Trophoblast cell (in vitro differentiated cells and primary cell): Measurements from ENCODE around the gene IFITM10.
A peak's percentile ranks its signal among the peaks of the same experiment; 100 is the strongest.

ENCODE experiments used
- DNase-seq, 2 donors: peaks; one replicate each; pipeline ENCODE4 v3.0.0-alpha.2; 2016
- H2AFZ ChIP-seq: 2 replicates; pipeline ENCODE4 v1.6.1; 2013; ENCODE audit warnings: low read length, moderate library complexity, mild to moderate bottlenecking; ENCODE audit not compliant: insufficient read depth, poor library complexity
- H2AK5ac ChIP-seq: 2 replicates; pipeline ENCODE4 v1.6.1; 2013; ENCODE audit warnings: mild to moderate bottlenecking, low read length
- H2BK120ac ChIP-seq: 2 replicates; pipeline ENCODE4 v1.6.1; 2013; ENCODE audit warnings: low read length, mild to moderate bottlenecking, moderate library complexity; ENCODE audit not compliant: insufficient read depth, poor library complexity
- H2BK12ac ChIP-seq: 2 replicates; pipeline ENCODE4 v1.6.1; 2013; ENCODE audit warnings: mild to moderate bottlenecking, low read length, moderate library complexity
- H2BK5ac ChIP-seq: 2 replicates; pipeline ENCODE4 v1.6.1; 2013; ENCODE audit warnings: low read length, low read depth, moderate library complexity, mild to moderate bottlenecking; ENCODE audit not compliant: poor library complexity
- H3K14ac ChIP-seq: 2 replicates; pipeline ENCODE4 v1.6.1; 2013; ENCODE audit warnings: mild to moderate bottlenecking, low read length
- H3K18ac ChIP-seq: 2 replicates; pipeline ENCODE4 v1.6.1; 2013; ENCODE audit warnings: mild to moderate bottlenecking, low read length
- H3K23ac ChIP-seq: 2 replicates; pipeline ENCODE4 v1.6.1; 2013; ENCODE audit warnings: low read length
- H3K27ac ChIP-seq: 2 replicates; pipeline ENCODE4 v1.5.1; 2013; ENCODE audit warnings: low read depth, mild to moderate bottlenecking, inconsistent platforms, low read length, moderate library complexity
- H3K27me3 ChIP-seq: 2 replicates; pipeline ENCODE4 v1.6.1; 2013; ENCODE audit warnings: inconsistent platforms, mild to moderate bottlenecking, low read length, moderate library complexity; ENCODE audit not compliant: insufficient read depth
- H3K36me3 ChIP-seq, 2 experiments: 1 replicate in 1 of 2; 2 replicates in 1 of 2; pipeline ENCODE4 v1.6.1; 2013; ENCODE audit warnings: low read length in 2 of 2, mild to moderate bottlenecking in 2 of 2, moderate library complexity in 1 of 2; ENCODE audit not compliant: insufficient read depth in 2 of 2, control insufficient read depth in 1 of 2
- H3K4ac ChIP-seq: 2 replicates; pipeline ENCODE4 v1.6.1; 2013; ENCODE audit warnings: low read depth, mild to moderate bottlenecking, low read length, moderate library complexity
- H3K4me1 ChIP-seq, 2 experiments: 1 replicate in 1 of 2; 2 replicates in 1 of 2; pipeline ENCODE4 v1.6.1; 2013; ENCODE audit warnings: low read length in 2 of 2, mild to moderate bottlenecking in 2 of 2, moderate library complexity in 1 of 2; ENCODE audit not compliant: insufficient read depth in 2 of 2, control insufficient read depth in 1 of 2
- H3K4me2 ChIP-seq: 2 replicates; pipeline ENCODE4 v1.6.1; 2013; ENCODE audit warnings: inconsistent platforms, mild to moderate bottlenecking, low read length, moderate library complexity
- H3K4me3 ChIP-seq: 2 replicates; pipeline ENCODE4 v1.5.1; 2013; ENCODE audit warnings: mild to moderate bottlenecking, low read depth, low read length, inconsistent platforms
- H3K79me1 ChIP-seq: one replicate; pipeline ENCODE4 v1.6.1; 2013; ENCODE audit warnings: low read length
- H3K79me2 ChIP-seq: 2 replicates; pipeline ENCODE4 v1.6.1; 2013; ENCODE audit warnings: low read length, mild to moderate bottlenecking; ENCODE audit not compliant: control insufficient read depth, insufficient read depth, poor library complexity
- H3K9ac ChIP-seq: 2 replicates; pipeline ENCODE4 v1.6.1; 2013; ENCODE audit warnings: mild to moderate bottlenecking, low read length
- H3K9me3 ChIP-seq: 2 replicates; pipeline ENCODE4 v1.6.1; 2013; ENCODE audit warnings: low read depth, mild to moderate bottlenecking, control low read depth, inconsistent platforms, low read length; ENCODE audit not compliant: insufficient read depth
- H4K12ac ChIP-seq: 2 replicates; pipeline ENCODE4 v1.6.1; 2013; ENCODE audit warnings: low read depth, mild to moderate bottlenecking, low read length, moderate library complexity
- H4K8ac ChIP-seq: 2 replicates; pipeline ENCODE4 v1.6.1; 2013; ENCODE audit warnings: low read depth, mild to moderate bottlenecking, low read length, moderate library complexity
- H4K91ac ChIP-seq: one replicate; pipeline ENCODE4 v1.6.1; 2013; ENCODE audit warnings: low read depth, mild to moderate bottlenecking, low read length, moderate library complexity
- WGBS: extraction: QIAGEN DNeasy Blood & Tissue Kit; methylation state at CpG from one replicate; pipeline ENCODE4 v1.1.7; 2013; ENCODE audit warnings: missing lambda C conversion rate; ENCODE audit not compliant: insufficient read length, insufficient coverage; ENCODE audit errors: extremely low coverage; 5-methylcytosine and 5-hydroxymethylcytosine counted together

The IFITM10 gene

GRCh38 chr11:1695548-1696108, 54.8 kb downstream of the IFITM10 start:
- H3K79me1 ChIP-seq = peaks cover 3% of the 10 kb centered on the region
- H3K14ac ChIP-seq = no peak overlapping the region
- H3K9me3 ChIP-seq = peaks cover 2% of the 10 kb centered on the region
- H3K4me2 ChIP-seq = no peak overlapping the region
- H3K9ac ChIP-seq = no peak overlapping the region
- no peak overlapping the region for H2BK120ac ChIP-seq
- H3K4me1 ChIP-seq = peaks cover 5 to 6% of the 10 kb centered on the region in 2 experiments
- no peaks in the 10 kb centered on the region for H3K79me2 ChIP-seq
- H4K8ac ChIP-seq = no peak overlapping the region
- no peak overlapping the region for H3K27ac ChIP-seq
- no peak for DNase-seq
- H2AFZ ChIP-seq = no peak overlapping the region
- WGBS = no CpG with 5 or more reads among the region's 3 CpGs
- H2AK5ac ChIP-seq = no peak overlapping the region
- no peak overlapping the region for H3K4me3 ChIP-seq
- H3K23ac ChIP-seq = no peak overlapping the region
- H4K91ac ChIP-seq = no peak overlapping the region
- no peak overlapping the region for H2BK12ac ChIP-seq
- no peaks in the 10 kb centered on the region for H3K36me3 ChIP-seq
- no peak overlapping the region for H3K18ac ChIP-seq
- H3K27me3 ChIP-seq = no peaks in the 10 kb centered on the region
- H4K12ac ChIP-seq = no peak overlapping the region
- H3K4ac ChIP-seq = no peak overlapping the region
- H2BK5ac ChIP-seq = no peak overlapping the region

DNA sequence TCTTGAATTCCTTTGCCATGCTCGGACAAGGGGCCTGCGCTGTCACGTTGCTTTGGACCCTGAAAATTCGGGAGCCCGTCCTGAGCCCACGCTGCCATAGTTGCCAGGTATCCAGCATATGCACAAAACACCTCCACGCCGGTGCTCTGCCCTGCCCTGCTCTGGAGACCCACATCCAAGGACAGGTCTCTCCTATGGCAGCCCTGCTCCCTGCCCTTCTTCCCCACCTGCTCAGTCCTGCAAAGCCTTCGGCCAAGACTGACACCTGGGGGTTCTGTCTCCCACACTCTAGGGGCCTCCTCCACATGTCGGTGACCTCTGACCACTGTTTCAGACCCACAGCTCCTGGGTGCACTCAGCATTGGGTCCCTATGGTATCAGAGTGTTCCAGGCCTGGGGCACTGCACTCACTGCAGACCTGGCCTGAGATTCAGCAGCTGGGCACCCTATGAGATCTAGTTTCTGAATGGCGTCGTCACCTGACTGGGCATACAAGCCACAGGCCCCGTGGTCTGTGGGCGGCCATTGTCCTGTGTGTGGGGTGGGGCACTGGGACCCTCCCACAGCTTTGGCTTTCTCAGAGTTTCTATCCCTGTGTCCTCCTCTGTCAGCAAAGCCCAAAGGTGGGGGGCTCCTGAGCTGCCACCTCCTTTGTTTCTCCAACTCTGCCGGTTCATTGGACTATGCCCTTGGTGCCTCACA, 55.4 kb downstream of the IFITM10 start:
- Histone ChIP-seq H4K91ac (no peak overlapping the region), H3K27me3 (no peaks in the 10 kb centered on the region), H2BK12ac (no peak overlapping the region), H2AFZ (no peak overlapping the region), H2BK120ac (no peak overlapping the region), H3K4me1 (peaks cover 5 to 6% of the 10 kb centered on the region in 2 experiments), H3K79me1 (peaks cover 3% of the 10 kb centered on the region), H2AK5ac (no peak overlapping the region), H3K4me2 (no peak overlapping the region), H3K4me3 (no peak overlapping the region), H3K9ac (no peak overlapping the region), H3K14ac (no peak overlapping the region), H3K4ac (no peak overlapping the region), H4K12ac (no peak overlapping the region), H2BK5ac (no peak overlapping the region), H4K8ac (no peak overlapping the region), H3K18ac (no peak overlapping the region), H3K27ac (no peak overlapping the region), H3K9me3 (peaks cover 2% of the 10 kb centered on the region), H3K36me3 (no peaks in the 10 kb centered on the region), H3K79me2 (no peaks in the 10 kb centered on the region), H3K23ac (no peak overlapping the region)
- no peak for DNase-seq
- no CpG with 5 or more reads among the region's 15 CpGs for WGBS

DNA sequence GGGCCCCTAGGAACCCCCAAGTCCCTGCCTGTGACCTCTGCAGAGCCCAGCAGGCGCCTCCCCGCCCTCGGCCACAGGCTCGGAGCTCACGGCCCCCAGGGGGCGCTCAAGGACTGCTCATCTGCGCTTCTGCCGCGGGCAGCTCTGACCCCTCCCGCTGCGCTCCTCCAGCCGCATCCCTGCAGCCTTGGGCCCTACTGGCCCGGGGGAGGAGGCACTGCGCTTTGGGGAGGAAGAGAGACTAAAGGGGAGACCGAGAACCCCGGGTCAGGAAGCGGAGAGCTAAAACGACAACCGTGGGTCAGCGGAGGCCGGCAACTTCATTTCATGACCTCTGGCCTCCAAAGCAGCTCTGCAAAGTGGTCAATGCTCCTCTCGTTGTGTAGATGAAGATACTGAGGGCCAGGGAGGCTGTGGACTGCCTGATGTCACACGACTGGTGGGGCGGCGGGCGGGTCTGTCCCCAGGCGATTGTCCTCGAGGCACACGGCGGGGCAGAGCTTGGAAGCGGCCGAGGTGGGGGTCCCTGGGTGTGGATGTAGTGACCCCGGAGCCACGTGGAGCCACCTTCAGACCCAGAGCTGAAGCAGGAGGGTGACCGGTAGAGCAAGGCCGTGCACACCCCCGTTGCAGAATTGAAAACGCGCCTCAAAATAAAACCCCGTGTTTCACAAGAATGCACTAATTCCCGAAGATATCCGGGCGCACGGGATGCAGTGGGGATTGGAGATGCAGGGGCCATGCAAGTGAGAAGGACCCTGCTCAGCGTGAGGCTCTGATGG, 56.1 kb downstream of the IFITM10 start:
- DNase-seq = peak; percentile 67 to 91
- no CpG with 5 or more reads among the region's 45 CpGs for WGBS
- H3K79me2 ChIP-seq = no peaks in the 10 kb centered on the region

DNA sequence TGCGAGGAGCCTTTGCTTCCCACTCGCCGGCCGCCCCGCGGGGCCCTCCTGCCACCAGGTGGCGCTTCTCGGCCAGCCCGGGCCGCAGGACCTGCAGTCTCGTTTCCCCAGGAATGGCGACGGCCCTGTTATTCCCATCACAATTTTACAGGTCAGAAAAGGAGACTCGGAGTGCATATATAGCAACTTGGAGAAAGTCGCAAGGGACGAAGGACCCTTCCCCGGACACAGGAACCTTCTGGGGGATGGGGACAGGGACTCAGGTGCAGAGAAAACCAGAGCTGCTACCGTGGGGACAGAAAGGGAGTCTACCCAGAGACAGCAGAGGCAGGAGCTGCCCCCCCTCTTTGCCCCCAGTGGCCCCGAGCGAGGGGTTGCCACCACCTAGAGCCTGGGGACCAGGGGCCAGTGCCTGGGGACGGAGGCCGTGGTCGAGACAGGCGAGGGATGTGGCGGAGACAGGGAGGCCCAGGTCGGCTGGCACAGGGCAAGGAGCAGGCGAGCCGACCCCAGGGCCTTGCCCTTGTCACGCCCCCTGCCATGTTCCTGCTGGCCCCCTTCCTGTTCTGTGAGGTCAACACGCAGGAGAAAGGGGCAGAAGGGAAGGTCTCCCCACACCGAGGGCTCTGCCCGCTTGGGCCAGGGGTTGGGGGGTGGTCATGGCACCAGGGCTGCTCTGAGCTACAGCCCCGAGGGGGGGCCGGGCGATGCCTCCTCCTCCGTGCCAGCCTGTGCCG, 56.9 kb downstream of the IFITM10 start:
- no peak overlapping the region for H2BK12ac ChIP-seq
- H2AFZ ChIP-seq = peak overlapping the region; percentile 74
- peak overlapping the region; percentile 2 for H3K18ac ChIP-seq
- H3K4me3 ChIP-seq = peak overlapping the region; percentile 55
- H3K27ac ChIP-seq = no peak overlapping the region
- peak overlapping the region; percentile 4 for H3K14ac ChIP-seq
- peaks cover 3% of the 10 kb centered on the region for H3K79me1 ChIP-seq
- H3K4ac ChIP-seq = no peak overlapping the region
- no peak overlapping the region for H3K23ac ChIP-seq
- peaks cover 5 to 6% of the 10 kb centered on the region in 2 experiments for H3K4me1 ChIP-seq
- peak overlapping the region; percentile 75 for H3K4me2 ChIP-seq
- H4K12ac ChIP-seq = peak overlapping the region; percentile 3
- DNase-seq = peak; percentile 57 to 81
- H2BK120ac ChIP-seq = peak overlapping the region; percentile 37
- WGBS = no CpG with 5 or more reads among the region's 37 CpGs
- H2AK5ac ChIP-seq = peak overlapping the region; percentile 10
- H3K9me3 ChIP-seq = peaks cover 2% of the 10 kb centered on the region
- peak overlapping the region; percentile 25 for H4K91ac ChIP-seq
- H3K9ac ChIP-seq = peak overlapping the region; percentile 82
- H3K36me3 ChIP-seq = no peaks in the 10 kb centered on the region
- peak overlapping the region; percentile 92 for H4K8ac ChIP-seq
- H2BK5ac ChIP-seq = no peak overlapping the region
- H3K79me2 ChIP-seq = no peaks in the 10 kb centered on the region
- no peaks in the 10 kb centered on the region for H3K27me3 ChIP-seq

More for the DNA sequence above, 56.1 kb downstream of the IFITM10 start:
- Histone ChIP-seq H2BK12ac (no peak overlapping the region), H3K4me1 (peaks cover 5 to 6% of the 10 kb centered on the region in 2 experiments), H2BK5ac (no peak overlapping the region), H4K91ac (peak overlapping the region; percentile 25), H2AK5ac (no peak overlapping the region), H4K8ac (peak overlapping the region; percentile 92), H3K27me3 (no peaks in the 10 kb centered on the region), H3K18ac (no peak overlapping the region), H3K4me2 (peak overlapping the region; percentile 75), H2BK120ac (no peak overlapping the region), H3K4ac (no peak overlapping the region), H3K79me1 (peaks cover 3% of the 10 kb centered on the region), H4K12ac (peak overlapping the region; percentile 3), H3K9ac (no peak overlapping the region), H3K14ac (peak overlapping the region; percentile 4), H3K27ac (no peak overlapping the region), H3K4me3 (no peak overlapping the region), H3K23ac (no peak overlapping the region), H3K36me3 (no peaks in the 10 kb centered on the region), H3K9me3 (peaks cover 2% of the 10 kb centered on the region), H2AFZ (peak overlapping the region; percentile 74)
